AG04450 (cell line): ENCODE data around the gene SLC22A3. TPM values are rescaled to one million over a fixed set of nuclear protein-coding genes. Genes with fewer than 3 reads are reported as not detected.

Experiments
- CTCF ChIA-PET: fragments of 300-600, 350-600 bp; formaldehyde crosslinking; extraction: SDS; loops from one replicate; lab custom pipeline; 2022; ENCODE audit warnings: antibody characterized with exemption, inconsistent platforms; lab: Charles Lee
- POLR2A ChIA-PET: fragments of 350-600 bp; formaldehyde crosslinking; extraction: SDS; loops from one replicate; lab custom pipeline; 2021; ENCODE audit warnings: antibody characterized with exemption, inconsistent platforms; lab: Yijun Ruan, JAX
- DNase-seq: peaks from one replicate; pipeline ENCODE4 v3.0.0-alpha.2; 2011; ENCODE audit warnings: low read depth, low spot score
- H3K27ac ChIP-seq: one replicate; pipeline ENCODE4 v1.5.1; 2012; ENCODE audit warnings: low read depth, low read length, control low read depth
- H3K27me3 ChIP-seq: one replicate; pipeline ENCODE4 v1.6.0; 2012; ENCODE audit warnings: low read length; ENCODE audit not compliant: control insufficient read depth, insufficient read depth
- H3K4me3 ChIP-seq: 2 replicates; pipeline ENCODE4 v1.5.1; 2011; ENCODE audit warnings: mild to moderate bottlenecking, low read depth, low read length, control low read depth
- H3K9me3 ChIP-seq: 2 replicates; pipeline ENCODE4 v1.5.1; 2012; ENCODE audit warnings: low read length; ENCODE audit not compliant: control insufficient read depth, insufficient read depth
- polyA plus RNA-seq: library from polyadenylated mRNA; depleted of rRNA; stranded (reverse); fragments of >200 nt; gene quantifications from 2 replicates; pipeline ENCODE4 v1.2.3, GENCODE V29; 2011
- TF ChIP-seq, protein P1 (sequence below): IDR thresholded peaks from 2 replicates; pipeline ENCODE4 v1.5.1; 2011; ENCODE audit warnings: low read depth, low read length, control low read depth, inconsistent platforms

The SLC22A3 gene
- polyA plus RNA-seq, 1 experiment: 0.07 TPM

DNA sequence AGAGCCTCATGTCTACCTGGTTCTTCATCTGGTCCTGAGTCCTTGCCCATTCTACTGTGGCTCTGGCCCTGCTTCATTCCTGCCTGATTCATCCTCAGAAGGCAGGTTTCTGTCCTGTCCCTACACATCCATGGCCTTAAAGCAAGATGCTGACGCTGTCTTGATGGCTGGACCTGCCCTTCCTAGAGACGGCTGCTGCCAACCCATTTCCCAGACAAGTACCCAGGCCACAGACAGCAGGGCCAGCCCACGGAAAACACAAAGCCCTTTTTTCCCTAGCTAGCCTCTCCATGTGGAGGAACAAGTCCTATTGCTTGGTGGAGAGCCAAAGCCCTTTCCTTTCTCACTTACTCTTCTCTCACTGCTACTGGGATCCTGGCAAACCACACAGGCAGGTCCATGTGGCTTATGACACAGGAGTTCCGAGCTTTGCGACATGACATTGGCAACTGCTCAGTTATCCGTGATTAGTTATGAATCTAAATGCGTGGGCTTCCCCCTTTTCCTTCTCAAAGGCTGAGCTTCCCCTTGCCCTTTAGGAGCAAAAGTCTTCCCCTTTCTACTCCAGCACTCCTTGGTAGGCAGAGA is 72.9 kb downstream of the SLC22A3 start:
- Histone ChIP-seq H3K4me3 (no peak overlapping the region), H3K9me3 (no peaks in the 10 kb centered on the region), H3K27me3 (no peaks in the 10 kb centered on the region), H3K27ac (no peak overlapping the region)
- no peak for DNase-seq
- POLR2A ChIA-PET: no interaction called here
- TF ChIP-seq, protein P1, sequence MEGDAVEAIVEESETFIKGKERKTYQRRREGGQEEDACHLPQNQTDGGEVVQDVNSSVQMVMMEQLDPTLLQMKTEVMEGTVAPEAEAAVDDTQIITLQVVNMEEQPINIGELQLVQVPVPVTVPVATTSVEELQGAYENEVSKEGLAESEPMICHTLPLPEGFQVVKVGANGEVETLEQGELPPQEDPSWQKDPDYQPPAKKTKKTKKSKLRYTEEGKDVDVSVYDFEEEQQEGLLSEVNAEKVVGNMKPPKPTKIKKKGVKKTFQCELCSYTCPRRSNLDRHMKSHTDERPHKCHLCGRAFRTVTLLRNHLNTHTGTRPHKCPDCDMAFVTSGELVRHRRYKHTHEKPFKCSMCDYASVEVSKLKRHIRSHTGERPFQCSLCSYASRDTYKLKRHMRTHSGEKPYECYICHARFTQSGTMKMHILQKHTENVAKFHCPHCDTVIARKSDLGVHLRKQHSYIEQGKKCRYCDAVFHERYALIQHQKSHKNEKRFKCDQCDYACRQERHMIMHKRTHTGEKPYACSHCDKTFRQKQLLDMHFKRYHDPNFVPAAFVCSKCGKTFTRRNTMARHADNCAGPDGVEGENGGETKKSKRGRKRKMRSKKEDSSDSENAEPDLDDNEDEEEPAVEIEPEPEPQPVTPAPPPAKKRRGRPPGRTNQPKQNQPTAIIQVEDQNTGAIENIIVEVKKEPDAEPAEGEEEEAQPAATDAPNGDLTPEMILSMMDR: no peak
- CTCF ChIA-PET: no interaction called here

DNA sequence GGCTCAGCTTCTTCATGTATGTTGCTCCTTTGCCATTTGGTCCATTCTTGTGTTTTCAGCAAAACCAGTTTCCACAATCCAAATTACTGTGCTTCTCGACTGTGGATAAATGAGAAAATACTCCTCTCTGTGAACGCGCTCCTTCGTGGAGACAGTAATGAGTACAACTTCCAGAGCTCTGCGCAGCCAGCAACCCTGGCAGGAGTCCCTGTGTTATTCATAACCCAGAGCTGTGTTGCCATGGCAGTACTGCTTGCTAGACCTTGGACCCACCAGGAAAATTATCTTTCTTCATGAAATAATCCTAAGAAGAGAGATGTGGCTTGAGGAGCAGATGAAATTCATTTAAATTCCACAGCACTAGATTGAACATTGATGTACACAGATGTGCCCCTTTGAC is 73.7 kb downstream of the SLC22A3 start:
- TF ChIP-seq, protein P1: no peak
- Histone ChIP-seq H3K4me3 (no peak overlapping the region), H3K27ac (no peak overlapping the region), H3K9me3 (no peaks in the 10 kb centered on the region), H3K27me3 (no peaks in the 10 kb centered on the region)
- POLR2A ChIA-PET: no interaction called here
- CTCF ChIA-PET: no interaction called here
- no peak for DNase-seq

DNA sequence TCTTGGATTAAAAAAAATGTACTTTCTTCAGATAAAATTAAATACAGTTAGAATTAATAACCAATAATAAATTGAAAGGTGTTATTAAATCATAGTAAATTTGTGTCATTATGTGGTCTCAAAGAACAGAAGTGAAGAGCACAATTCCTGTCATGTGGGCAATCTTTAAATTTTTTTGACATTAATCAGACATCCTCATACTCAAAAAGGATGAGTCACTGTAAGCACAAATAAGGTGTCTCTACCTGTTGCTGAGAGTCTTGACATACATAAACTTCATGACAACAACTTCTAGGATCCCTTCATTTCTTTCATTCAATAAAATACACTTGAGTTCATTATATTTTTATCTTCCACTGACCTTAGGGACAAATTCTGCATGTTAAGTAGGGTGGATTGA is 76.1 kb downstream of the SLC22A3 start:
- H3K9me3 ChIP-seq: no peaks in the 10 kb centered on the region
- H3K4me3 ChIP-seq: no peak overlapping the region
- CTCF ChIA-PET: no interaction called here
- no peak for DNase-seq
- no peaks in the 10 kb centered on the region for H3K27me3 ChIP-seq
- POLR2A ChIA-PET: no interaction called here
- TF ChIP-seq, protein P1: no peak
- H3K27ac ChIP-seq: no peak overlapping the region

DNA sequence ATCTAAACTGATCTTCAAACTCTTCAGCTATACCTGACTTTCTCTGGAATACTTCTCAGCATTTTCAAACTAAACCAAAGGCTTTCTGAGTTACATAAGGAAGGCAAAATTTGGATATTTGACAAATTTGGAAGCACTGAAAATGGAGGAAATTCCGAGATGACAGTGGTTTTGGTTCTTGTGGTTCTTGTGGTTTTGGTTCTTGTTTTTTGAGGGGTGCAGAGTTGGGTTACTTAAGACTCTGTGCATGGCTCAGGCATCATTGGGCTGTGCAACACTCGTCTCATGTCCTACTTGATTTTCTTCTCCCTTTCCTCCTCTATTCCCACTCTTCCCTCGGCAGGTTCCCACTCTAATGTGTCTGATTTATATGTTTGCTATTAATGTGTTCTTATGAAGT is 78.0 kb downstream of the SLC22A3 start:
- TF ChIP-seq, protein P1: no peak

DNA sequence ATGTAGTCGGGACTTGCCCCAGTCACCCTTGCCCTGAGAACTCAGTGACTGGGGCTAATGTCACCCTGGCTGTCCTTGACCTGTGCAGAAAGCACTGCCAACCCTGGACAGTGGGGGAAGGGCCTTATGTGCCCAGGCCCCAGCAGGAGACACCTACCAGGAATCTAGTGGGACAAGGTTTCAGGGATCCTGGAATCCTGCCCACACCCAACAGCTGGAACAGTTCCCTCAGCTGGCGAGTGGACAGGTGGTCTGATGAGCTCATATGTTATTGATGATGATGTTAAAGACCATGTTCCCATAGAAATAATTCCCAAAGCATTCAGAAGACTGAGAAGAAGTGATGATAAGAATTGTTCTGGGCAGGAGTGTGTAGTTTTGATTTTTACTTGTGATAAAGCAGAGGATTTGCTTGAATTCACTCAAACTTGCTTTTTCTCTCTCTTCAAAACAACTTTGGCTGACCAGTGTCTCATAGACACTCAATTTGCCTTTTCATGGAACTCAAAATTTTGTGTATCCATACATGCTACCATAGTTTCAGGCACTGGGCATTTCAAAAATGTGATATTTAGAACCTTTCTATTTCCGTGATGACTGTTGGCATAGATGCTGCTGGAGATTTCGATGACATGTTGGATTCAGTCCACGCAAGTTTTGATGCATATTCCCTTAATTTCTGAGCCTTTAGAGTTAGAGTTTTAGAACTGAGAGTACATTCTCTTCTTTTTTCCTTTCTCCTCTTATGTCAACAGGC is 79.3 kb downstream of the SLC22A3 start:
- CTCF ChIA-PET: interaction anchor here (1.5 kb wide), 1 partner anchor 28 kb away, joined by 3 read pairs; no protein-coding TSS in a partner anchor
- DNase-seq: no peak

More for the DNA sequence above, 78.0 kb downstream of the SLC22A3 start:
- H3K9me3 ChIP-seq: no peaks in the 10 kb centered on the region
- peaks cover 2% of the 10 kb centered on the region for H3K27me3 ChIP-seq
- DNase-seq: no peak
- CTCF ChIA-PET: no interaction called here
- no peak overlapping the region for H3K4me3 ChIP-seq
- POLR2A ChIA-PET: no interaction called here
- no peak overlapping the region for H3K27ac ChIP-seq

More for the DNA sequence above, 79.3 kb downstream of the SLC22A3 start:
- Histone ChIP-seq H3K9me3 (no peaks in the 10 kb centered on the region), H3K27ac (no peak overlapping the region), H3K4me3 (no peak overlapping the region), H3K27me3 (peaks cover 2% of the 10 kb centered on the region)
- POLR2A ChIA-PET: no interaction called here
- TF ChIP-seq, protein P1: no peak
